GM10248 (cell line): ENCODE results near the gene SLC22A23.

Experiments used
- CTCF ChIA-PET: fragments of 300-600 bp; sonication (Branson Sonifier 250); formaldehyde crosslinking; extraction: SDS; loops from one replicate; lab custom pipeline; 2021; ENCODE audit warnings: antibody characterized with exemption; lab: Yijun Ruan, JAX
- POLR2A ChIA-PET: fragments of 350-650 bp; sonication (Branson Sonifier 250); formaldehyde crosslinking; extraction: SDS; loops from one replicate; lab custom pipeline; 2020; ENCODE audit warnings: antibody characterized with exemption; lab: Yijun Ruan, JAX
- DNase-seq: peaks from one replicate; pipeline ENCODE4 v3.0.0; 2012; ENCODE audit errors: extremely low spot score
- TF ChIP-seq, protein P1 (sequence below): IDR thresholded peaks from 2 replicates; pipeline ENCODE4 v1.5.1; 2012; ENCODE audit warnings: mild to moderate bottlenecking, low read depth; ENCODE audit errors: extremely low read depth, missing control alignments, control extremely low read depth

The SLC22A23 gene

DNA sequence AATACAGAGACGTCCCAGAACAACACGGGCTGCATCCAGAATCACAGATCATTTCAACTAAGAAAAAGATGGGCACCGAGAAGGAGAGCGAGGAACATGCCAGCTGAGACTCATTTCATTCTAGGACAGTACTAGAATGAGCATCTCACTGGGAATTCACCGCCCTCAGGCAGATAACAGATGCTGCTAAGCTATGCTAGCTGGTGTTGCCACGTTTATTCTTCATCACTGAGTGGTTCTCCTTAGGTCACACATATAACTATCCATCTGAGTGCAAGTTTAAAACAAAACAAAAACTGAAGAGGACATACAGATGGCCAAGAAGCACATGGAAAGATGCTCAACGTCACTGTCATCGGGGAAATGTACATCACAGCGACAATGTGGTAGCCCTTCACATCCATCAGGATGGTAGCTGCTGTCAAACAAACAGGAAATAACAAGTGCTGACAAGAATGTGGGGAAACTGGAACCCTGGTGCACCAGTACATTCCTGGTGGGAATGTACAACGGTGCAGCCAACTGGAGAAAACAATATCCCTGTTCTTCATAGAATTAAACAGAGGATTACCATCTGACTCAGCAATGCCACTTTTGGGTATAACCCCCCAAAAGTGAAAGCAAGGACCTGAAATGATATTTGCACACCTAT lies 97.6 kb downstream of the SLC22A23 start:
- TF ChIP-seq, protein P1, sequence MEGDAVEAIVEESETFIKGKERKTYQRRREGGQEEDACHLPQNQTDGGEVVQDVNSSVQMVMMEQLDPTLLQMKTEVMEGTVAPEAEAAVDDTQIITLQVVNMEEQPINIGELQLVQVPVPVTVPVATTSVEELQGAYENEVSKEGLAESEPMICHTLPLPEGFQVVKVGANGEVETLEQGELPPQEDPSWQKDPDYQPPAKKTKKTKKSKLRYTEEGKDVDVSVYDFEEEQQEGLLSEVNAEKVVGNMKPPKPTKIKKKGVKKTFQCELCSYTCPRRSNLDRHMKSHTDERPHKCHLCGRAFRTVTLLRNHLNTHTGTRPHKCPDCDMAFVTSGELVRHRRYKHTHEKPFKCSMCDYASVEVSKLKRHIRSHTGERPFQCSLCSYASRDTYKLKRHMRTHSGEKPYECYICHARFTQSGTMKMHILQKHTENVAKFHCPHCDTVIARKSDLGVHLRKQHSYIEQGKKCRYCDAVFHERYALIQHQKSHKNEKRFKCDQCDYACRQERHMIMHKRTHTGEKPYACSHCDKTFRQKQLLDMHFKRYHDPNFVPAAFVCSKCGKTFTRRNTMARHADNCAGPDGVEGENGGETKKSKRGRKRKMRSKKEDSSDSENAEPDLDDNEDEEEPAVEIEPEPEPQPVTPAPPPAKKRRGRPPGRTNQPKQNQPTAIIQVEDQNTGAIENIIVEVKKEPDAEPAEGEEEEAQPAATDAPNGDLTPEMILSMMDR, result no peak
- POLR2A ChIA-PET, result no interaction called here
- CTCF ChIA-PET, result interaction anchor here (0.7 to 1.3 kb wide), 5 partner anchors 11 to 29 kb away, joined by 3 to 4 read pairs (median 3); no protein-coding TSS in a partner anchor
- DNase-seq, result no peak

DNA sequence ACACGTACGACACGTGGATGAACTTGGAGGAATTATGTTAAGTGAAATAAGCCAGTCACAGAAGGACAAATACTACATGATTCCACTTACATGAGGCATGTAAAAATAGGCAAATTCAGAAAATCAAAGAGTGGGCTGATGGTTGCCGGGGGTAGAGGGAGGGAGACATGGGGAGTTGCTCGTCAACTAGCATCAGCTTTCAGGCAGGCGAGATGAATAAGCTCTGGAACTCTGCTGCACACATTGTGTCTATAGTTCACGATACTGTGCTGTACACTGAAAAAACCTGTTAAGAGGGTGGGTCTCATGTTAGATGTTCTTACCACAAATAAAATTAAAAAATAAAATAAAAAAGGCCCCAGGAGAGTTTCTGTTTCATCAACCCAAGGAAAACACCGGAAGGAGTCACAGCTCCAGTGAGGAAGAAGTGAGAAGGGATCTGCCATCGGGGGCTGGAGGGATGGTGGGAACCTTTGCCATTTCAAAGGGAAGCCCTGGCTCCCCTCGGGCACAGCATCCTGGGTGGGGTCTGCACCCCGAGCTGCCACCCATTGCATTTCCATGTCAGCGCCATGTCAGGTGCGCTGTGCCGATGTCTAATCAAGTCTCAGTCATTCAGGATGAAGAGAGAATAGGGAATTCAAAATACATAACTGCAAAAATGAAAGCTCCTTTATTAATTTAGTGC lies 98.3 kb downstream of the SLC22A23 start:
- DNase-seq, result no peak
- ChIA-PET CTCF (interaction anchor here (0.7 to 1.4 kb wide), 7 partner anchors 8 to 30 kb away, joined by 3 to 4 read pairs (median 3); no protein-coding TSS in a partner anchor), POLR2A (no interaction called here)
- TF ChIP-seq, protein P1, result no peak

DNA sequence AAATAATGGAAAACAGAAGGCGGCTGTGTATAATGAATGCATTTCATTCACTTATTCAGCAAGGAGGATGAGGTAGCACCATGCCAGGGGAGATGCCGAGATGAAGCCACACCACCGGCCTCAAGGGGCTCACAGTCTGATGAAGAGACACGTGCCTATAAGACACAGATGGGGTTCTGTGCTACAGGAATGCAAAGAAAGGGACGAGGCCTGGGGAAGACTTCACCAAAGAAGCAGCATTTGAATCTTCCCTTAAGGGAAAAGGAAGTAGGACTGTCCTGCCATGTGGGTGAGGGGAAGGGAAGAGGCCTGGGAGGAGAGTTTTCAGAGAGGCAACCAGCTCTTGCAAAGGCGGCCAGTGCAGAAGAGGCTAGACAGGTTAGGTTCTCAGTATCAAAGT lies 99.2 kb downstream of the SLC22A23 start:
- TF ChIP-seq, protein P1, result no peak
- CTCF ChIA-PET, result interaction anchor here (0.9 to 1.4 kb wide), 3 partner anchors 9 to 19 kb away, joined by 3 read pairs; no protein-coding TSS in a partner anchor
- no peak for DNase-seq
- POLR2A ChIA-PET, result no interaction called here

DNA sequence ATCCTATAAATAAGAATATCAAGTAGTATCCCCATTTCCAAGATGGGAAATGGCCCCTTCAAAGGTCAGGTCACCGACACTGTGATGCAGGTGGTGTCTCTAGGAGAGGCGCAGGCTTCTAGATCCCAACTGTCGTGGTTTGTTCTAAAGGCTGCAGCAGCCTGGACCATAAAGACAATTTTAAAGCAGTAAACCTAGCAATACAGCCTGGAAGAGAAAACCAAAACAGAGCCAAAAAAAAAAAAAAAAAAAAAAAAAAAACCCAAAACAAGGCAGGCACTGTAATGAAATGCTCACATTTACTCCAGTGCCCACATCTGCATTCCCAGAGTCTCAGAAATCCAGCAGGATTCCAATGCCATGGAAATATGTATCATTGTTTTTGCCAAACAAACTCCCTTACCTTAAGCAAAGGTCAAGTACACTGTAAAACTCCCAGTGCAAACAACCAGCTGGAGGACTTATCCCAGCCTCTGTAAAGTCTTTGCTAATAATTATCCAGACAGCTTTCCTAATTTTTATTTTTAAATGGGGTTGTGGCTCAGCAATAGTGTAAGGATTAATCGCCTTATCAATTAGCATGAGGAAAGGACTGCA lies 99.9 kb downstream of the SLC22A23 start:
- TF ChIP-seq, protein P1, result no peak
- ChIA-PET CTCF (interaction anchor here (0.9 to 1.4 kb wide), 3 partner anchors 9 to 54 kb away, joined by 3 read pairs; no protein-coding TSS in a partner anchor), POLR2A (interaction anchor here (0.7 kb wide), 1 partner anchor 24 kb away, joined by 3 read pairs; no protein-coding TSS in a partner anchor)
- DNase-seq, result no peak

DNA sequence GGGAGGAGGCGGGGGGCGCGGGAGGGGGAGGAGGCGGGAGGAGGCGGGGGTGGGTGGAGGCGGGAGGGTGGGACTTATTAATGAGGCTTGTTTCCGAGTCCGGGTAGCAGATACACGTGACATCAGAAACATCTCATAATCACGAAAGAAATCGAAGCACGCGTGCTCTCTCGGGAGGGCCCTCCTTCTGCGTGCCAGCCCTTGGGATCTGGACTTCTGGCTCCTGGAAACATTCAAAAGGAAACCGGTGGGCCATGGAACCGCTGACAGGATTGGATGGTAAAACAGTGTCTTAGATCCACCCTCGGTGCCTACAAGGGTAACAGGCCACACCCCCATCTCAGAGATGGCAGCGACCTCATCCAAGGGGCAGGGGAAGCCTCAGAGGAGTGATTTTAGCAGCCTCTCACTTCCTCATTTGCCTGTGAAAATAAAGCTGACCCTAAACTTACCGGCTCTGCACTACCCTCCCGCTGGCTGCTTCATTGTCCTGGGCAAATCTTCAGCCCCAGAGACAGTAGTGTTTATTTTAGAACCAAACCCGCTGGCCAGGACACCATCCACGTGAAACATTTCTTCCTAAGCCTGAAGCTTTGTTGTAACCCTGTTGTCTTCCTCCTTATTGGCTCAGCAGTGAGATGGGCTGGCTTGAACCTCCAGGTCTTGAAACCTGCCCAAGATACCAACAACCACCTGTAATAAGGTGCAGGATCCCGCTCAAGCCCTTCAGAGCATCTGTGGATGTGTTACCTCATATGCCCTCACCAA lies 100.6 kb downstream of the SLC22A23 start:
- DNase-seq, result peak; percentile 86
- ChIA-PET CTCF (interaction anchor here (1.0 kb wide), 1 partner anchor 54 kb away, joined by 3 read pairs; no protein-coding TSS in a partner anchor), POLR2A (interaction anchor here (0.7 kb wide), 1 partner anchor 23 kb away, joined by 3 read pairs; no protein-coding TSS in a partner anchor)
- TF ChIP-seq, protein P1, result no peak
